ENCODE results near the gene BRD3OS. TPM values are rescaled to one million over a fixed set of nuclear protein-coding genes. Genes with fewer than 3 reads are reported as not detected.

The BRD3OS gene
- total and polyA plus RNA-seq, 10 of the 15 experiments (the other 5 are each of a cell fraction or from before 2014, with no cell fraction given): 2.1 to 13.7 (median 10.7) TPM

DNA sequence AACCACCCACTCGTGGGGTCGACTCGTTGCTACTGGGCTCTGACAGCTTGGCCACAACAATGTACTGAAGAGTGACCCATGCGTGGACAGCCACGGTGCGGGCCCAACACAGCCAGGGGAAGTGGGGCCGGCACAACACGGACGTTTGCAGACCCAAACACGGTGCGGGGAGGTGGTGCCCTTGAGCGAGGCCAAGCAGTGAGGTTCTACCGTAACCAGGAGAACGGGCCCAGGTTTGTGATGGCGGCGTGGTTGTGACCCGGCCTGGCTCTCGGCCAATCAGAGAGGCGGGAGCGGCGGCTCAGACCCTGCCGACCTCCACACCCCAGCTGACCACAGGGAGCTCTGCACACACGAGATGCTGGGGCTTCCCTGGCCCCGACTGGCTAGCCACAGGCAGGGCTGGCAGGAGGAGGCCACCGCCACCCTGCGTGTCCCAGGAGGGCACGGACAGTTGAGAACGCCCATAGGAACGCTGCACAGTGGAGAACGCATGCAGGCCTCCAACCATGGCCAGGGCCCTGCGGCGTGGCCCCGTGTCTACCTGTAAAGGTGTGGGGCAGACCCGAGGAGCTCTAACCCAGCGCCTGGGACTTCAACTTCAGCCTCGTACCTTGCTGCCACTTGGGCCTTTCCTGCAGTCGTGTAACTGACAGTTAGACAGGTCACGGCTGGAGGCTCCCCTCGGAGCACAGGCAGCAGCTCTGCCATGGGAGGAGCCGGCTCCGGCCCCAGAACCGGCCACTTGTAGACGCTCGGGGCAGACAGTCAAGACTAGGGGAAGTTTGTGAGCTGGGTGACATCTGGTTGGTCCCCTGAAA is 28.9 kb downstream of the BRD3OS start (continued):
- no peak for TF ChIP-seq ZNF207 (IDR thresholded peaks at IDR 0.05; ENCODE audit: borderline replicate concordance)
- TF ChIP-seq SMAD5 (IDR thresholded peaks at IDR 0.05; ENCODE audit: low read depth): no peak
- TF ChIP-seq SRF (IDR thresholded peaks at IDR 0.05; ENCODE audit: low read depth in 2 of 2, low read length in 2 of 2): no peak
- TF ChIP-seq TAF1 (IDR thresholded peaks at IDR 0.05; ENCODE audit: borderline replicate concordance, low read depth, low read length): no peak
- TF ChIP-seq NBN (IDR thresholded peaks at IDR 0.05): no peak
- no peak for TF ChIP-seq NR2C1 (IDR thresholded peaks at IDR 0.05)
- TF ChIP-seq WRNIP1 (IDR thresholded peaks at IDR 0.05; ENCODE audit: borderline replicate concordance, low read depth, low read length): no peak

DNA sequence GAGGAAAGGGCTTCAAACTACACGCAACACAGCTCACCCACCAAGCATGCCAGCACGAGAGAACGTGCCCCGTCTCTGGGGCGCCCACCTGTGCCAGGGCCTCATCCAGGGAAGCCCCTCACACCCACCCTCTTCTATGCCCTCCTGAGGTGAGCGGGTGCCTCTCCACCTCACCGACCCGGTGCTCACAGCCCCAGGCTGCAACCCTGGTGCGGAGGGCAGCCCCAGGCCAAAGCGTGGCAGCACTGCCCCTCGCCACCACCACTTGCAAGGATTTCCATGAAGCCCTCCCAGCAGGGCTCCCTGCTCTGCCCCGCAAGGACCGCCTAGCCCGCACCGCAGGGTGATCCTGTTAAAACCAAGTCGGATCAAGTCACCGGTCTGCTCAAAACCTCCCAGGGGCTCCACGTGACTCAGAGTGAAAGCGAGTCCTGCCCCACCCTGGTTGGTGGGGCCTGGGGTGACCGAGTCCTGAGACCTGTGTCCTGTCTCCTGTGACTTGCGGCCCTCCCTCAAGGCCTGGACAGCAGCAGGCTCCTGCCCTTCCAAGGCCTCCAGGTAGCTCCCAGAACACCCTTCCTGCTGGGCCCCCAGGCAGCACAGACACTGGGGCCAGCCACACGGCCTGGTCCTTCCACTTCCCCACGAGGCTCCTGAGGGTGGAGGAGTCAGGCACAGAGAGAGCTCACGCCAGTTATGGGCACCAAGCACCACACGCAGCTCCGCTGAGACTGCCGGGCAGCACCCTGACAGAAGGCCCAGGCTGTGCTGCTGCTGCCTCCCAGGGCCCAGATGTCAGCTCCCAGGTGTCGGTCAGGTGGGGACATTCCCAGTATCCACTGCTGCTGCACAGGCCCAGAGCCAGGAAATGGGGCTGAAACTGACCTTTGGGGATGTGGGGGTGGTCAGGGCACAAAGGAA is 29.9 kb downstream of the BRD3OS start:
- Histone ChIP-seq H3K9me3 (replicated peaks; ENCODE audit: control insufficient read depth, insufficient read depth, low read length) (no peaks in the 10 kb centered on the region), H2AFZ (ENCODE audit: control insufficient read depth, low read depth, low read length) (no peak overlapping the region), H3K4me2 (ENCODE audit: control insufficient read depth, insufficient read depth) (no peak overlapping the region), H3K4me1 (ENCODE audit: control insufficient read depth, insufficient read depth, low read length) (peaks cover 9% of the 10 kb centered on the region), H4K20me1 (ENCODE audit: control insufficient read depth, insufficient read depth) (peaks cover 13% of the 10 kb centered on the region), H3K36me3 (ENCODE audit: control insufficient read depth in 2 of 2, insufficient read depth in 2 of 2, low read length in 1 of 2) (peaks cover 0 to 8% of the 10 kb centered on the region in 2 experiments; a peak in 3 of 4 replicates), H3K79me2 (ENCODE audit: control insufficient read depth, insufficient read depth, low read length) (peaks cover 1% of the 10 kb centered on the region; the same call in 1 of the 2 replicates), H3K4me3 (no peak overlapping the region), H3K27ac (ENCODE audit: control insufficient read depth, insufficient read depth) (no peak overlapping the region), H3K27me3 (replicated peaks in 1 of 2; ENCODE audit: control insufficient read depth in 2 of 2, insufficient read depth in 2 of 2, low read length in 1 of 2) (no peaks in the 10 kb centered on the region), H3K9ac (ENCODE audit: control insufficient read depth, insufficient read depth, low read length) (no peak overlapping the region)
- DNase-seq (ENCODE audit: low read depth, low spot score) (no peak), ATAC-seq (no peak), FAIRE-seq (no peak)
- intact Hi-C loops (cut with micrococcal nuclease; ENCODE audit: unreplicated experiment) (no loop called here), in situ Hi-C loops (cut with MboI) (no loop called here)
- SMC1A ChIA-PET (ENCODE audit: uncharacterized antibody, unreplicated experiment): no interaction called here
- no TSS peak for BruUV-seq (replicated peaks)
- CTCF ChIA-PET: interaction anchor here (2.7 kb wide), 1 partner anchor 11 kb away, joined by 8 read pairs; no protein-coding TSS in a partner anchor
- POLR2A ChIA-PET: no interaction called here
- RAD21 ChIA-PET (ENCODE audit: unreplicated experiment): no interaction called here
- WGBS (ENCODE audit: insufficient coverage, insufficient replicate concordance, low lambda C conversion rate, missing lambda C conversion rate): 89% methylated on average over 28 of the region's 28 CpGs
- TF ChIP-seq NFYB (IDR thresholded peaks at IDR 0.05; ENCODE audit: insufficient read depth, low read depth, low read length) (no peak), ZBED1 (IDR thresholded peaks at IDR 0.05; ENCODE audit: borderline replicate concordance) (no peak), IKZF2 (IDR thresholded peaks at IDR 0.05) (no peak), ATF7 (IDR thresholded peaks at IDR 0.05; ENCODE audit: low read depth) (no peak), GABPA (IDR thresholded peaks at IDR 0.05; ENCODE audit: low read depth) (no peak)
- TF ChIP-seq, protein P1, sequence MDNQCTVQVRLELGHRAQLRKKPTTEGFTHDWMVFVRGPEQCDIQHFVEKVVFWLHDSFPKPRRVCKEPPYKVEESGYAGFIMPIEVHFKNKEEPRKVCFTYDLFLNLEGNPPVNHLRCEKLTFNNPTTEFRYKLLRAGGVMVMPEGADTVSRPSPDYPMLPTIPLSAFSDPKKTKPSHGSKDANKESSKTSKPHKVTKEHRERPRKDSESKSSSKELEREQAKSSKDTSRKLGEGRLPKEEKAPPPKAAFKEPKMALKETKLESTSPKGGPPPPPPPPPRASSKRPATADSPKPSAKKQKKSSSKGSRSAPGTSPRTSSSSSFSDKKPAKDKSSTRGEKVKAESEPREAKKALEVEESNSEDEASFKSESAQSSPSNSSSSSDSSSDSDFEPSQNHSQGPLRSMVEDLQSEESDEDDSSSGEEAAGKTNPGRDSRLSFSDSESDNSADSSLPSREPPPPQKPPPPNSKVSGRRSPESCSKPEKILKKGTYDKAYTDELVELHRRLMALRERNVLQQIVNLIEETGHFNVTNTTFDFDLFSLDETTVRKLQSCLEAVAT (IDR thresholded peaks at IDR 0.05): no peak
- TF ChIP-seq, protein P2, sequence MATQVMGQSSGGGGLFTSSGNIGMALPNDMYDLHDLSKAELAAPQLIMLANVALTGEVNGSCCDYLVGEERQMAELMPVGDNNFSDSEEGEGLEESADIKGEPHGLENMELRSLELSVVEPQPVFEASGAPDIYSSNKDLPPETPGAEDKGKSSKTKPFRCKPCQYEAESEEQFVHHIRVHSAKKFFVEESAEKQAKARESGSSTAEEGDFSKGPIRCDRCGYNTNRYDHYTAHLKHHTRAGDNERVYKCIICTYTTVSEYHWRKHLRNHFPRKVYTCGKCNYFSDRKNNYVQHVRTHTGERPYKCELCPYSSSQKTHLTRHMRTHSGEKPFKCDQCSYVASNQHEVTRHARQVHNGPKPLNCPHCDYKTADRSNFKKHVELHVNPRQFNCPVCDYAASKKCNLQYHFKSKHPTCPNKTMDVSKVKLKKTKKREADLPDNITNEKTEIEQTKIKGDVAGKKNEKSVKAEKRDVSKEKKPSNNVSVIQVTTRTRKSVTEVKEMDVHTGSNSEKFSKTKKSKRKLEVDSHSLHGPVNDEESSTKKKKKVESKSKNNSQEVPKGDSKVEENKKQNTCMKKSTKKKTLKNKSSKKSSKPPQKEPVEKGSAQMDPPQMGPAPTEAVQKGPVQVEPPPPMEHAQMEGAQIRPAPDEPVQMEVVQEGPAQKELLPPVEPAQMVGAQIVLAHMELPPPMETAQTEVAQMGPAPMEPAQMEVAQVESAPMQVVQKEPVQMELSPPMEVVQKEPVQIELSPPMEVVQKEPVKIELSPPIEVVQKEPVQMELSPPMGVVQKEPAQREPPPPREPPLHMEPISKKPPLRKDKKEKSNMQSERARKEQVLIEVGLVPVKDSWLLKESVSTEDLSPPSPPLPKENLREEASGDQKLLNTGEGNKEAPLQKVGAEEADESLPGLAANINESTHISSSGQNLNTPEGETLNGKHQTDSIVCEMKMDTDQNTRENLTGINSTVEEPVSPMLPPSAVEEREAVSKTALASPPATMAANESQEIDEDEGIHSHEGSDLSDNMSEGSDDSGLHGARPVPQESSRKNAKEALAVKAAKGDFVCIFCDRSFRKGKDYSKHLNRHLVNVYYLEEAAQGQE (IDR thresholded peaks at IDR 0.05; ENCODE audit: low read depth, low read length): no peak
- TF ChIP-seq, protein P3, sequence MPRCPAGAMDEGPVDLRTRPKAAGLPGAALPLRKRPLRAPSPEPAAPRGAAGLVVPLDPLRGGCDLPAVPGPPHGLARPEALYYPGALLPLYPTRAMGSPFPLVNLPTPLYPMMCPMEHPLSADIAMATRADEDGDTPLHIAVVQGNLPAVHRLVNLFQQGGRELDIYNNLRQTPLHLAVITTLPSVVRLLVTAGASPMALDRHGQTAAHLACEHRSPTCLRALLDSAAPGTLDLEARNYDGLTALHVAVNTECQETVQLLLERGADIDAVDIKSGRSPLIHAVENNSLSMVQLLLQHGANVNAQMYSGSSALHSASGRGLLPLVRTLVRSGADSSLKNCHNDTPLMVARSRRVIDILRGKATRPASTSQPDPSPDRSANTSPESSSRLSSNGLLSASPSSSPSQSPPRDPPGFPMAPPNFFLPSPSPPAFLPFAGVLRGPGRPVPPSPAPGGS (IDR thresholded peaks at IDR 0.05; ENCODE audit: borderline replicate concordance, insufficient read depth, low read depth, low read length, poor library complexity, severe bottlenecking): no peak

All from GM12878 (cell line).